ENCODE results near the gene EGR1.
"Not testable (repeated sequence)": the region's sequence is repeated elsewhere in the genome, so short reads cannot be mapped to it uniquely, and the experiment has no call there.

Gene EGR1

GRCh38 chr5:138506370-138507306 is 41.4 kb downstream of the EGR1 start:
- H3K9me3 ChIP-seq (ENCODE audit: control insufficient read depth, low read length): no peaks in the 10 kb centered on the region
- H3K4me3 ChIP-seq (ENCODE audit: low read length): no peak overlapping the region
- no peaks in the 10 kb centered on the region for H3K27me3 ChIP-seq (ENCODE audit: control insufficient read depth, insufficient read depth, low read length)
- no peak overlapping the region for H3K9ac ChIP-seq (ENCODE audit: low read length)
- no peaks in the 10 kb centered on the region for H3K4me1 ChIP-seq (ENCODE audit: control insufficient read depth, insufficient read depth, low read length)
- H3K36me3 ChIP-seq (ENCODE audit: control insufficient read depth, insufficient read depth, low read length): peaks cover 5% of the 10 kb centered on the region

- H3K9me3 ChIP-seq (ENCODE audit: control insufficient read depth, low read length); H3K27me3 ChIP-seq (ENCODE audit: control insufficient read depth, insufficient read depth, low read length); H3K9ac ChIP-seq (ENCODE audit: low read length); H3K36me3 ChIP-seq (ENCODE audit: control insufficient read depth, insufficient read depth, low read length); H3K4me1 ChIP-seq (ENCODE audit: control insufficient read depth, insufficient read depth, low read length); H3K4me3 ChIP-seq (ENCODE audit: low read length): not testable (repeated sequence)
Measured at GRCh38 chr5:138507485-138507884, 42.2 kb downstream of the EGR1 start.

- Histone ChIP-seq H3K9ac (ENCODE audit: low read length) (no peak overlapping the region), H3K36me3 (ENCODE audit: control insufficient read depth, insufficient read depth, low read length) (peaks cover 13% of the 10 kb centered on the region), H3K4me1 (ENCODE audit: control insufficient read depth, insufficient read depth, low read length) (no peaks in the 10 kb centered on the region), H3K9me3 (ENCODE audit: control insufficient read depth, low read length) (no peaks in the 10 kb centered on the region), H3K4me3 (ENCODE audit: low read length) (no peak overlapping the region), H3K27me3 (ENCODE audit: control insufficient read depth, insufficient read depth, low read length) (no peaks in the 10 kb centered on the region)
Measured at GRCh38 chr5:138508958-138509357, 43.7 kb downstream of the EGR1 start.

GRCh38 chr5:138514021-138514420 is 48.7 kb downstream of the EGR1 start:
- Histone ChIP-seq H3K27me3 (ENCODE audit: control insufficient read depth, insufficient read depth, low read length) (no peaks in the 10 kb centered on the region), H3K9ac (ENCODE audit: low read length) (no peak overlapping the region), H3K36me3 (ENCODE audit: control insufficient read depth, insufficient read depth, low read length) (peaks cover 9% of the 10 kb centered on the region), H3K4me1 (ENCODE audit: control insufficient read depth, insufficient read depth, low read length) (no peaks in the 10 kb centered on the region), H3K4me3 (ENCODE audit: low read length) (no peak overlapping the region), H3K9me3 (ENCODE audit: control insufficient read depth, low read length) (no peaks in the 10 kb centered on the region)

GRCh38 chr5:138515556-138516245 is 50.4 kb downstream of the EGR1 start:
- Histone ChIP-seq H3K27me3 (ENCODE audit: control insufficient read depth, insufficient read depth, low read length) (no peaks in the 10 kb centered on the region), H3K4me1 (ENCODE audit: control insufficient read depth, insufficient read depth, low read length) (no peaks in the 10 kb centered on the region), H3K4me3 (ENCODE audit: low read length) (no peak overlapping the region), H3K9me3 (ENCODE audit: control insufficient read depth, low read length) (no peaks in the 10 kb centered on the region), H3K9ac (ENCODE audit: low read length) (no peak overlapping the region), H3K36me3 (ENCODE audit: control insufficient read depth, insufficient read depth, low read length) (peaks cover 8% of the 10 kb centered on the region)

- no peaks in the 10 kb centered on the region for H3K9me3 ChIP-seq (ENCODE audit: control insufficient read depth, low read length)
- no peak overlapping the region for H3K4me3 ChIP-seq (ENCODE audit: low read length)
- H3K36me3 ChIP-seq (ENCODE audit: control insufficient read depth, insufficient read depth, low read length): peaks cover 7% of the 10 kb centered on the region
- H3K27me3 ChIP-seq (ENCODE audit: control insufficient read depth, insufficient read depth, low read length): no peaks in the 10 kb centered on the region
- no peaks in the 10 kb centered on the region for H3K4me1 ChIP-seq (ENCODE audit: control insufficient read depth, insufficient read depth, low read length)
- no peak overlapping the region for H3K9ac ChIP-seq (ENCODE audit: low read length)
Measured at GRCh38 chr5:138517437-138517836, 52.2 kb downstream of the EGR1 start.

Measured in mucosa of stomach (tissue), 1 donor.